ENCODE results near the gene RALGDS.

GRCh38 chr9:133144904-133145851 lies 24.1 kb upstream of the RALGDS start:
- TF ChIP-seq TOX (CRISPR knock-in tag; IDR thresholded peaks at IDR 0.05; ENCODE audit: borderline replicate concordance) (no peak), PATZ1 (CRISPR knock-in tag; IDR thresholded peaks at IDR 0.05; ENCODE audit: borderline replicate concordance) (no peak), TCF4 (CRISPR knock-in tag; IDR thresholded peaks at IDR 0.05; ENCODE audit: borderline replicate concordance) (no peak), RARB (CRISPR knock-in tag; IDR thresholded peaks at IDR 0.05) (no peak), ZNF8 (CRISPR knock-in tag; IDR thresholded peaks at IDR 0.05) (no peak), CREB5 (CRISPR knock-in tag; IDR thresholded peaks at IDR 0.05; ENCODE audit: low read depth) (no peak), BACH2 (CRISPR knock-in tag; IDR thresholded peaks at IDR 0.05; ENCODE audit: borderline replicate concordance) (no peak), ZFP30 (CRISPR knock-in tag; IDR thresholded peaks at IDR 0.05) (no peak), CSRNP3 (CRISPR knock-in tag; IDR thresholded peaks at IDR 0.05) (no peak), OSR1 (CRISPR knock-in tag; IDR thresholded peaks at IDR 0.05) (no peak), POU6F1 (CRISPR knock-in tag; IDR thresholded peaks at IDR 0.05; ENCODE audit: borderline replicate concordance, low read depth) (no peak), ARNTL (CRISPR knock-in tag; IDR thresholded peaks at IDR 0.05; ENCODE audit: borderline replicate concordance, low read depth) (no peak), SNAI2 (CRISPR knock-in tag; IDR thresholded peaks at IDR 0.05) (no peak), CSDC2 (CRISPR knock-in tag; IDR thresholded peaks at IDR 0.05) (no peak)
